Measurements from ENCODE around the gene RCAN1.

Gene RCAN1

DNA sequence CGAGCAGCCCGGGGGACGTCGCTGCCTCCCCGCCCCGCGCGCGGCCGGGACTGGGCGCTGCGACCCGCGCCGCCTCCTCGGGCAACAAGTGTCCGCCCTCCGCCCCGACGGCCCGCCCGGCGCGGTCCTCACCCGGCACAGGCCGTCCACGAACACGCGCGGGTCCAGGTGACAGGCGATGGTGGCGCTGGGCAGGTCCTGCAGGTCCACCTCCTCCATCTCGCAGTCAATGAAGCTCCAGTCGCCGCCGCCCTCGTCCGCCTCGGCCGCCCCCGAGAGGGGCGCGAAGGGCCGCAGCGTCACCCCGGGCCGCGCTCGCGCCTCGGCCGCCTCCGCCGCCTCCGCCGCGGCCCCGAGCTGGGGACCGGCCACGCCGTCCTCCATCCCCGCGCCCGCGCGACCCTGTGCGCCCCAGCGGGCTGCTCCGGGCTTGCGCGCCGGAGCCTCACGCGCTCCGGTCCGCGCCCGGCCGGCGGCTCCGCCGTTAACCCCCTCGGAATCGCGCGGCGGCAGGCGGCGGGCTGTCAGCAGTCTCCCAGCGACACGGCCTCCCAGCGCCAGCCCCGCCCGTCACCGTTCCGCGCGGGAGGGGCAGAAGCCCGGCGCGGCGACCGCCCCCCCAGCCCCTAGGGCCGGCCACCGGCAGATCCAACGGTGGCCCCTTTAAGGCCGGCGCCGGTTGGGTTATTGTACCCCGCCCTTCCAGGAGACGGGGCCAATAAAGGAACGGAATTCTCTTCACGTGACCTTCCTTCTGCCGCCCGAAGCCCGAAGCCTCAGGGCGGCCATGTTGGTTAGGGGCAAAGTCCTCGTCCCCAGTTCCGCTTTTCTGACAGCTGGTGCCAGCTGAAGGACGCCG, at the start of gene RCAN1:
TSS of gene RCAN1 (minus strand) at position 486 of the 859 bp plus-strand sequence. CDS start at position 384, 102 bp downstream.
- peak; percentile 83 to 92 for DNase-seq

GRCh38 chr21:34661848-34662247, 46.9 kb upstream of the RCAN1 start:
- no peak for DNase-seq

DNA sequence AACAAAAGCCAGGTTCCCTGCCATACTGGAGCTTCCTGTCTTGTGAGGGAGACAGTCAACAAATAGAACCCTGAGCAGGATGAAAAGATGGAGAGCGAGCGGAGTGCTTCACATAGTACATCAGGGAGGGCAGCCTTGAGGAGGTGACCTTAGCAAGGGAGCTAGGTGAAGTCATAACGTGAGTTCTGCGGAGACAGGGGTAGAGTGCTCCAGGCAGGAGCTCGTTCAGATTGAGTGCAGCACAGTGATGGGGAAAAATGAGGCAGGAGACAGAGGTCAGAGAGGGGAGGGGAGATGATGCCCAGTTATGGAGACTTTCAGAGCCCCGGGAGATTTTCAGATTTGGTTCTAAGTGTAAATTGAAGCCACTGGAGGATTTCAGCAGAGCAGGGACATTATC, 38.6 kb upstream of the RCAN1 start:
- DNase-seq: no peak

DNA sequence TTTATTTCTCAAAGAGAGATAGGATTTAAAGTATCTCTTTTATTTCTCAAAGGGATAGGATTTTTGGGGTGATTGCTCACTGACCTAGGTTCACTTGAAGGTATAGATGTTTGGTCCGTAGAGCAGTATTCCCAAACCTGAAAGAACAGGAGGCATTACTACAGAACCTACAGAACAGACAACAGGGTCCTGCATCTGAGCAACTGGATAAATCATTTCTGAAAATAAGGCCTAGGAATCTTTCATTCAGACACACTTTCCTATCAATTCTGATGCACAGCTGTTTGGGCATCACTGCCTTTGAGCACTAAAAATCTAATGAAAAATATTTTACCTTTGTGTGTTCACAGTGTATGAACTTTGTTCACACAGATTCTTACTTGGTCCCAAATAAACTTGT, 36.7 kb upstream of the RCAN1 start:
- DNase-seq: no peak

DNA sequence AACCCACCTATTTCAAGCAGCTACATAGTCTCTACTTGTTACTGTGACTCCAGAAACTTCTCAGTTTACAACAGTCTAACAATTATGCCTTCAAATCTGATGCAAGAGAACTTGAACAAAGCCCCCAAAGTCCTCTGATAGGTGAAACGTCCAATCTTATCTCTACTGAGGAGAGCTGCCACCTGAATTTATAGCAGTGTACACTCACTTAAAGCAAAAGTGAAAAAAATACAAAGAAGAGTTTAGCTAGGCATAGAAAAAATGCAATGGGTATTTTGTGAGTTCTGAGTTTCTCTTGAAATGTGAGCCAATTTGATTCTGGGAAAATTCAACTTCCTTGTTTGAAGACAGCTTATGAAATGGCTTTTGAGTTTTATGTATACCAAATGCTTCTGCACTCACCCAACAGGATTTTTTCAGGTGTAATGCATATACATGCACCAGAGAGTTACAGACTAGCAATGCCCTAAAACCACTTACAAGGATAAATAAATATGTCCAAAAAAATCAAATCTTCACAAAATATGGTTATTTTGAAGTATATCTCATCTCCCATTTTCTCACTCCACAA, 36.0 kb upstream of the RCAN1 start:
- DNase-seq: no peak

DNA sequence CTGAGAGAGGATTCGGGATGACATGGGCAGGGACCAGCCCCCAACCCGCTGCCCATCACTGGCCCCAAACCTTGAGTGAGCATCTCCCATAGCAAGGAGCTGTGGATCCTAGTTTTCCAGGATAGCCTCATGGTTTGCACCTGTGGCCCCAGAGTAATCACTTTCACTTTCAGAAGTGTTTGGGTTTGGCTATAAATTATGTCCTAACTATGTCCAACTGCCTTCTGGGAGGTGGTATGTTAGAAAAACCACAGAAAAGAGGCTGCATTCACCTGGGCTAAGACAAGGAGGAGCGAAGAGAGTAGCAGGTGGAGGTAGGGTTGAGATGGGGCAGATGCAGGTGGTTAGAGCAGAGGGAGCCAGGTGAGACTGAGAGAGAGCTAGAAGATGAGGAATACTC, 34.5 kb upstream of the RCAN1 start:
- DNase-seq: no peak

DNA sequence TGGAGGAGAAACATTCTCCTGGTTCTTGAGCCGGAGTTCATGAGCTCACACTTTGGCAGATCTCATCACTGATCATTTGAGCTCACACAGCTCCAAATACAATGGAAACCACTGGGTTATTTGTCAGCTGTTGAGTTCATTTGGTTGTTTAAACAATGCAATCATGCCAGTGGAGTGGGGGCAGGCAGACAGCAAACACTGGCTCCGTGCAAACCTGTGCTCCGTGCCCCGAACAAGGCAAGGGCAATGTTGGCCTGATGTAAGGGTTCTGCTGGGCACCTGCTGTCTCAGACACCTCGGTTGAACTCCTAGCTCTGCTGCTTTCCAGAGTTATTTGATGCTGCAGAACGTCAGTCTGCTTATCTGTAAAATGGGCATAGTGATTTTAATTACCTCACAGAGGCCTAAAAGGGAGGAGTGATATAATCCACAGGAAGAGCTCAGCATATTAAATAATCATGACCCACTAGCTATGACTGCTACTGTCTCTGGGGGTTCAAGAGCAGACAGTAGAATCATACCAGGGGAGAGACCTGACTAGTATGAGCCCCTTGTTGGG, 33.9 kb upstream of the RCAN1 start:
- DNase-seq: no peak

GRCh38 chr21:34647555-34647954, 32.6 kb upstream of the RCAN1 start:
- no peak for DNase-seq

DNA sequence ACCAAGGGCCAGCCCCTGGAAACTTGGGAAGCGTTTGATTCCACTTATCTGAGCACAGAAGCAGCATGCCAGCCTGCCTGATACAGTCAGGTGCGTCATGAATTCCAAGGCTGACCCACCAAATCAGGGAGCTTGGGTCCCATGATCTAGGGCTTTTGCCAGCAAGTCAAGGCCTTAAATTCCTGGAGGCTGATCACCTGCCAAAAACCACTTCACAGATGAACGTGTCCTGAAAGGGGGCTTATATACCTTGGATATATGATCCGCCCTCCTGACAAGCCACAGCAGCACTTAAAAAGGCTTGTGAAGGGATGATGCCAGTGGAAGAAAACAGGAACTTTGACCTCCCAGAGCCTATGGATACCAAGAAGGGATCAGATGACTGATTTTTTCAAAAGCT, 29.9 kb upstream of the RCAN1 start:
- no peak for DNase-seq

- DNase-seq: no peak
Measured at GRCh38 chr21:34642211-34643075, 27.5 kb upstream of the RCAN1 start.

GRCh38 chr21:34640858-34641257, 25.9 kb upstream of the RCAN1 start:
- DNase-seq: no peak

GRCh38 chr21:34639882-34640788, 25.2 kb upstream of the RCAN1 start:
- DNase-seq: no peak

DNA sequence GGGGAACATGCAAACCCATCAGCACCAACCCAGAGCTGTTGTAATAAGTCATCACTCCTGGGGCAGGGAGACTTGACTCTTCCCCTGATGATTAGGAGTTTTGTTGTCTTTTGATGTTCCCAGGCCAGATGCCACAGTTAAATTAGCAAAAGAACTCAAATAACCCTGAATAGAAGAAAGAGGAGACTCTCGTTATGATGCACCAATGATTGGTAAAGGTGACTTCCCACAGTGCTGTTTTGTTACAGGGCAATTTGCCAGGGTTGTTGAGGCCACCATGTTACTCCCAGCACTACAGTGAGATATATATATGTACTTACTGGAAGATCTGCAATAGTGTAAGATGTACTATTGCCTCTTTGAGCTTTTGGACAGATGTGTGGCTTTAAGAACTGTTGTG, 24.3 kb upstream of the RCAN1 start:
- DNase-seq: no peak

- DNase-seq: no peak
Measured at GRCh38 chr21:34636961-34637360, 22.0 kb upstream of the RCAN1 start.

GRCh38 chr21:34635307-34635706, 20.4 kb upstream of the RCAN1 start:
- peak in 1 of 2 experiments; percentile 20 for DNase-seq

DNA sequence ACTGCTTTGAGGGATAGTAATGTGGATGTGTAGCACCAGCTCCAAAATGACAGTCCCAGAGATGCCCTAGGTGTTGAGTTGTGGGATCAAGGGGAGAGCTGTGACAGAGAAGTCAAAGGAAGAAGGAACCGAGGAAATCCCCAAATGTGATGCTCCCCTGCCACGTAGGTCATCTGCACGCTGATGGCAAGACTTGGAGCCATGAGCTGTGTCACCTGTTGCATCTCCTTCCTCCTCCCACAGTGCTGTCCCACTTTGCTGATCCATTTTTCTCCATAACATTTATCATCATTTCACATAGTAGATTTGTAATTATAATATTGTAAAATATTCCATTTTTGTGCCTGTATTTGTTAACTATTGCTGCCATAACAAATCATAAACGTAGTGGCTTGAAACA, 17.6 kb upstream of the RCAN1 start:
- DNase-seq: no peak

GRCh38 chr21:34630536-34631143, 15.7 kb upstream of the RCAN1 start:
- DNase-seq: peak; percentile 16 to 36

- no peak for DNase-seq
Measured at GRCh38 chr21:34626131-34626530, 11.2 kb upstream of the RCAN1 start.

- DNase-seq: no peak
Measured at GRCh38 chr21:34625030-34625593, 10.2 kb upstream of the RCAN1 start.

GRCh38 chr21:34623516-34623915, 8.6 kb upstream of the RCAN1 start:
- DNase-seq: no peak

Measured in NCI-H1930 (cell line).